Caco-2 (cell line): Measurements from ENCODE around the gene C2orf81. TPM values are rescaled to one million over a fixed set of nuclear protein-coding genes. Genes with fewer than 3 reads are reported as not detected.

Experiments used
- BruUV-seq: library from RNA; stranded (reverse); fragments of 400-500 nt; replicated peaks from 2 replicates; lab custom pipeline; 2021; lab: Mats Ljungman, UMichigan
- CTCF ChIA-PET: fragments of 300-600 bp; sonication (Branson Sonifier 250); formaldehyde crosslinking; loops from one replicate; lab custom pipeline; 2022; ENCODE audit warnings: antibody characterized with exemption; lab: Charles Lee
- POLR2A ChIA-PET: fragments of 300-600 bp; sonication (Branson Sonifier 250); formaldehyde crosslinking; loops from one replicate; lab custom pipeline; 2022; ENCODE audit warnings: antibody characterized with exemption; lab: Charles Lee
- DNase-seq, 2 experiments: peaks; one replicate each; pipeline versions ENCODE4 v3.0.0 to v3.0.0-alpha.2; 2020 to 2022
- H3K27me3 ChIP-seq: replicated peaks from 2 replicates; pipeline ENCODE4 v1.6.0; 2011; ENCODE audit warnings: low read length; ENCODE audit not compliant: control insufficient read depth, insufficient read depth
- H3K36me3 ChIP-seq: 2 replicates; pipeline ENCODE4 v1.5.1; 2011; ENCODE audit warnings: low read length; ENCODE audit not compliant: control insufficient read depth, insufficient read depth
- H3K4me1 ChIP-seq: fragments of 250-450 bp; sonication (Bioruptor Pico); 2 replicates; pipeline ENCODE4 v1.5.1; 2020; ENCODE audit warnings: mild to moderate bottlenecking
- H3K4me3 ChIP-seq: 2 replicates; pipeline ENCODE4 v1.5.1; 2011; ENCODE audit warnings: low read depth, mild to moderate bottlenecking, control low read depth, low read length
- H3K9me3 ChIP-seq: fragments of 250-450 bp; sonication (Bioruptor Pico); 2 replicates; pipeline ENCODE4 v1.5.1; 2020; ENCODE audit warnings: mild to moderate bottlenecking, moderate library complexity
- H3K27ac Mint-ChIP-seq: one replicate; pipeline ENCODE4 v1.8.0; 2022; ENCODE audit warnings: mixed read lengths; ENCODE audit not compliant: unreplicated experiment
- H3K27me3 Mint-ChIP-seq: one replicate; pipeline ENCODE4 v1.8.0; 2022; ENCODE audit warnings: mixed read lengths; ENCODE audit not compliant: insufficient read depth, unreplicated experiment
- H3K36me3 Mint-ChIP-seq: one replicate; pipeline ENCODE4 v1.8.0; 2022; ENCODE audit warnings: mild to moderate bottlenecking, mixed read lengths; ENCODE audit not compliant: insufficient read depth, unreplicated experiment
- H3K4me1 Mint-ChIP-seq: one replicate; pipeline ENCODE4 v1.8.0; 2022; ENCODE audit warnings: low read depth, mixed read lengths; ENCODE audit not compliant: unreplicated experiment
- H3K4me3 Mint-ChIP-seq: one replicate; pipeline ENCODE4 v1.8.0; 2022; ENCODE audit warnings: mild to moderate bottlenecking, moderate library complexity, mixed read lengths; ENCODE audit not compliant: unreplicated experiment
- H3K9me3 Mint-ChIP-seq: one replicate; pipeline ENCODE4 v1.8.0; 2022; ENCODE audit warnings: mixed read lengths; ENCODE audit not compliant: unreplicated experiment
- intact Hi-C: fragments of 100-400 bp; cut with micrococcal nuclease; formaldehyde crosslinking; loops from one replicate; pipeline ENCODE4 v1.10.0; 2022; ENCODE audit not compliant: unreplicated experiment
- total RNA-seq: library from RNA; stranded (reverse); gene quantifications from 2 replicates; pipeline ENCODE4 v1.2.3, GENCODE V29; 2022
- TF ChIP-seq, protein P1 (sequence below), 2 experiments: fragments of 200-600 bp in 1 of 2; IDR thresholded peaks; 1 replicate in 1 of 2; 2 replicates in 1 of 2; pipeline versions ENCODE4 v1.5.1 to v1.8.0; 2011 to 2022; ENCODE audit warnings: antibody characterized with exemption in 1 of 2, control low read depth in 1 of 2, inconsistent platforms in 1 of 2, low read depth in 1 of 2, low read length in 1 of 2, mild to moderate bottlenecking in 1 of 2, moderate library complexity in 1 of 2; ENCODE audit not compliant: insufficient read depth in 1 of 2, severe bottlenecking in 1 of 2, unreplicated experiment in 1 of 2

Gene C2orf81
- total RNA-seq, 1 experiment from 2014 or later: 0.84 TPM

DNA sequence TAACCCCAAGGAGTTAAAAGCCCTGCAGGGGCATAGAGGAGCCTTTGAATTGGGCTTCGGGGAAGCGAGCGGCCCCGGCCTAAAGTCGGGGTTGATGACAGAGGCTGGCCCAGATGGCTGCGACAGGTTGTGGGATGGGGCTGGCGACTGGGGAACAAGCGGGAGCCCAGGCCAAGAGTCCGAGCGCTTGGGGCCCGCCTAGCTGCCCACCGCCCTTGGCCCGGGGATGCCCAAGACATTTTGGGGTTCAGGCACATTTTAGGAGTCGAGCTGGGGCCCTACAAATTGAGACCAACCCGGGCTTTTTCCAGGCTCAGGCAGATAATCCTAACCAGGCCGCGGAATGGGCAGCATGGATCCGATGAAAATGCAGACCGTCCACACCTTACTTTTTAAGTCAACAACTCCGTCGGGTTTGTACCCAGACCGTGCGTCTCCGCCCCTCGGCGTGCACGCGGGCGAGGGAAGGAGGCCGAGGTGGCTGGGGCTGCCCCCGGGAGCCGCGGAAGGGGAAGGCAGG is 19.8 kb upstream of the C2orf81 start:
- H3K36me3 ChIP-seq: peaks cover 5% of the 10 kb centered on the region
- H3K27me3 ChIP-seq: no peaks in the 10 kb centered on the region
- ChIA-PET POLR2A (interaction anchor here (1.4 to 1.5 kb wide), 3 partner anchors 9 to 17 kb away, joined by 3 to 24 read pairs (median 7); partner anchors contain the start of gene WBP1), CTCF (interaction anchor here (1.1 kb wide), 1 partner anchor 48 kb away, joined by 3 read pairs; no protein-coding TSS in a partner anchor)
- peaks cover 20% of the 10 kb centered on the region; the same call in 1 of the 2 replicates for H3K4me1 ChIP-seq
- Mint-ChIP-seq H3K4me1 (peaks cover 13% of the 10 kb centered on the region), H3K27ac (peak overlapping the region; percentile 99), H3K9me3 (no peaks in the 10 kb centered on the region), H3K36me3 (peaks cover 53% of the 10 kb centered on the region), H3K27me3 (no peaks in the 10 kb centered on the region), H3K4me3 (peak overlapping the region; percentile 97)
- intact Hi-C loops: loop anchor here (2.0 kb wide), 1 partner anchor 16 kb away; no protein-coding TSS in a partner anchor
- peak overlapping the region; percentile 94 for H3K4me3 ChIP-seq
- TF ChIP-seq, protein P1, sequence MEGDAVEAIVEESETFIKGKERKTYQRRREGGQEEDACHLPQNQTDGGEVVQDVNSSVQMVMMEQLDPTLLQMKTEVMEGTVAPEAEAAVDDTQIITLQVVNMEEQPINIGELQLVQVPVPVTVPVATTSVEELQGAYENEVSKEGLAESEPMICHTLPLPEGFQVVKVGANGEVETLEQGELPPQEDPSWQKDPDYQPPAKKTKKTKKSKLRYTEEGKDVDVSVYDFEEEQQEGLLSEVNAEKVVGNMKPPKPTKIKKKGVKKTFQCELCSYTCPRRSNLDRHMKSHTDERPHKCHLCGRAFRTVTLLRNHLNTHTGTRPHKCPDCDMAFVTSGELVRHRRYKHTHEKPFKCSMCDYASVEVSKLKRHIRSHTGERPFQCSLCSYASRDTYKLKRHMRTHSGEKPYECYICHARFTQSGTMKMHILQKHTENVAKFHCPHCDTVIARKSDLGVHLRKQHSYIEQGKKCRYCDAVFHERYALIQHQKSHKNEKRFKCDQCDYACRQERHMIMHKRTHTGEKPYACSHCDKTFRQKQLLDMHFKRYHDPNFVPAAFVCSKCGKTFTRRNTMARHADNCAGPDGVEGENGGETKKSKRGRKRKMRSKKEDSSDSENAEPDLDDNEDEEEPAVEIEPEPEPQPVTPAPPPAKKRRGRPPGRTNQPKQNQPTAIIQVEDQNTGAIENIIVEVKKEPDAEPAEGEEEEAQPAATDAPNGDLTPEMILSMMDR (IDR thresholded peaks at IDR 0.05; ENCODE audit: insufficient read depth in 1 of 2, low read depth in 1 of 2, low read length in 1 of 2, severe bottlenecking in 1 of 2, unreplicated experiment in 1 of 2): no peak
- TSS peak; percentile 64 for BruUV-seq
- DNase-seq: no peak
- no peaks in the 10 kb centered on the region for H3K9me3 ChIP-seq

DNA sequence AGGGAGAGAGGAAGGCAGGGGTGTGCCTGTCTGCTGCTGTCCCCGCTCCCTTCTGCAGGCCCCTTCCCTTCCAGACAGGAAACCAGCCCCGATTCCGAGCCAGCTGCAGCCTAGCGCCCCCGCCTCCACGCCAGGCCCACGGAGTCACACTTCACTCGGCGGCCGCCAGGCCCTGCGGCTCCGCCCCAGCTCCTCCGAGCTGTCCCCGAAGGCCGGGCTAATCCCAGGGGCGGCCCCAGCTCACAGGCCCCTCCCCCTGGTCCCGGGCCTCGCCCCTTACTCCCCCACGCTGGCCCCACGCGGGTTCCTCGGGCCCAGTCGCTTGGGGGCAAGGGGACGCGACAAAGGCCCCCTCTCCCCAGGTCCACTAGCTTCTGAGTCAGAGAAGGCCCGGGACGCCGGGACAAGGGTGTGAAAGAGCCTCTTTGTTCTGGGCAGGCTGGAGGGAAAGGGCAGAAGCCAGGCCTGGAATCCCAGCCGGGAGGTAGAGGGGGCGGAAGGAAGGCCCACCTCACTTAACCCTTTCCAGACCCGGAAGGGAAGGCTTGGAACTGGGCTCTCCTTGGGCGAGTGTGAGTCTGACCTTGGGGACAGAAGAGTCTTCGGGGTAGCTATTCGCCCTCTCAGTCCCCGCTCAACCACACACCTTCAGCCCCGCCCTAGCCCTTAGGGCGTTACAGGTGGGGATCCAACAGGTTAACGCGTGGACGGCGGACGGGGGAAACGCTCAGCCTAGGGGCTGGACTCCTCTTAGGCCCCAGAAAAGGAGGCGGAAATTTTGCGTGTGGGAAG is 19.2 kb upstream of the C2orf81 start:
- no peaks in the 10 kb centered on the region for H3K27me3 Mint-ChIP-seq
- DNase-seq: peak; percentile 93 to 95
- peaks cover 13% of the 10 kb centered on the region for H3K4me1 Mint-ChIP-seq
- peak overlapping the region; percentile 99 for H3K27ac Mint-ChIP-seq
- ChIA-PET POLR2A (interaction anchor here (0.7 to 1.5 kb wide), 13 partner anchors 10 to 612 kb away, joined by 3 to 24 read pairs (median 4); partner anchors contain the start of genes INO80B, MOGS, MRPL53 and WBP1), CTCF (interaction anchor here (0.6 to 1.2 kb wide), 7 partner anchors 11 to 148 kb away, joined by 3 to 9 read pairs (median 4); partner anchors contain the start of genes INO80B and WBP1)
- TF ChIP-seq, protein P1 (IDR thresholded peaks at IDR 0.05; ENCODE audit: insufficient read depth in 1 of 2, low read depth in 1 of 2, low read length in 1 of 2, severe bottlenecking in 1 of 2, unreplicated experiment in 1 of 2): peak in 1 of 2 experiments; percentile 28
- intact Hi-C loops: loop anchor here (2.0 kb wide), 1 partner anchor 16 kb away; no protein-coding TSS in a partner anchor
- H3K4me1 ChIP-seq: peaks cover 20% of the 10 kb centered on the region; the same call in 1 of the 2 replicates
- BruUV-seq: no TSS peak
- H3K9me3 Mint-ChIP-seq: no peaks in the 10 kb centered on the region
- peak overlapping the region; percentile 94 for H3K4me3 ChIP-seq
- H3K36me3 Mint-ChIP-seq: peaks cover 53% of the 10 kb centered on the region
- no peaks in the 10 kb centered on the region for H3K9me3 ChIP-seq
- peaks cover 5% of the 10 kb centered on the region for H3K36me3 ChIP-seq
- no peaks in the 10 kb centered on the region for H3K27me3 ChIP-seq
- H3K4me3 Mint-ChIP-seq: peak overlapping the region; percentile 97
